HepG2 (cell line): ENCODE data around the gene ADAD2. TPM values are rescaled to one million over a fixed set of nuclear protein-coding genes. Genes with fewer than 3 reads are reported as not detected.

ENCODE experiments used
- ADNP ChIP-seq: sonication (generic); formaldehyde crosslinking; IDR thresholded peaks from 2 replicates; pipeline ENCODE4 v1.4.0; 2020; ENCODE audit warnings: missing genetic modification reagents
- ETV5 ChIP-seq: IDR thresholded peaks from 2 replicates; pipeline ENCODE4 v1.6.1; 2018; ENCODE audit warnings: missing biosample characterization, missing genetic modification reagents, inconsistent platforms, borderline replicate concordance
- GPN1 ChIP-seq: sonication (generic); formaldehyde crosslinking; IDR thresholded peaks from 2 replicates; pipeline ENCODE4 v1.5.1; 2020; ENCODE audit warnings: missing genetic modification reagents, borderline replicate concordance
- LRRFIP1 ChIP-seq: sonication (generic); formaldehyde crosslinking; conservative IDR thresholded peaks from 2 replicates; pipeline ENCODE4 v1.4.0; 2020; ENCODE audit warnings: missing genetic modification reagents
- MED8 ChIP-seq: sonication (generic); formaldehyde crosslinking; IDR thresholded peaks from 2 replicates; pipeline ENCODE4 v1.8.1; 2023; ENCODE audit warnings: mild to moderate bottlenecking, missing genetic modification reagents; ENCODE audit not compliant: insufficient replicate concordance
- NCOA2 ChIP-seq: sonication (generic); formaldehyde crosslinking; IDR thresholded peaks from 2 replicates; pipeline ENCODE4 v1.8.0; 2022; ENCODE audit warnings: inconsistent platforms
- POLR2AphosphoS2 ChIP-seq: IDR thresholded peaks from 2 replicates; pipeline ENCODE4 v1.6.1; 2011; ENCODE audit warnings: low read depth, low read length, improper control_type of control experiment
- REXO4 ChIP-seq: sonication (generic); formaldehyde crosslinking; IDR thresholded peaks from 2 replicates; pipeline ENCODE4 v1.8.0; 2022; ENCODE audit warnings: missing genetic modification reagents, mild to moderate bottlenecking, borderline replicate concordance
- RFXAP ChIP-seq: sonication (generic); formaldehyde crosslinking; IDR thresholded peaks from 2 replicates; pipeline ENCODE4 v1.4.0; 2020; ENCODE audit warnings: missing genetic modification reagents, borderline replicate concordance
- SMAD9 ChIP-seq: sonication (generic); formaldehyde crosslinking; IDR thresholded peaks from 2 replicates; pipeline ENCODE4 v1.5.1; 2020; ENCODE audit warnings: mild to moderate bottlenecking, missing genetic modification reagents
- STAT5B ChIP-seq: sonication (generic); formaldehyde crosslinking; IDR thresholded peaks from 2 replicates; pipeline ENCODE4 v1.4.0; 2020; ENCODE audit warnings: missing genetic modification reagents
- SUZ12 ChIP-seq: fragments of 150-350 bp; IDR thresholded peaks from 2 replicates; pipeline ENCODE4 v1.6.1; 2014; ENCODE audit warnings: low read depth, low read length
- ZFP36L1 ChIP-seq: sonication (generic); formaldehyde crosslinking; IDR thresholded peaks from 2 replicates; pipeline ENCODE4 v1.8.0; 2022; ENCODE audit warnings: mild to moderate bottlenecking, missing genetic modification reagents, moderate library complexity
- ZFP37 ChIP-seq: sonication (generic); formaldehyde crosslinking; IDR thresholded peaks from 2 replicates; pipeline ENCODE4 v1.4.0; 2020; ENCODE audit warnings: missing genetic modification reagents, borderline replicate concordance
- ZNF326 ChIP-seq: sonication (generic); formaldehyde crosslinking; IDR thresholded peaks from 2 replicates; pipeline ENCODE4 v1.4.0; 2020; ENCODE audit warnings: missing genetic modification reagents, borderline replicate concordance
- ZNF564 ChIP-seq: sonication (generic); formaldehyde crosslinking; IDR thresholded peaks from 2 replicates; pipeline ENCODE4 v1.8.1; 2023; ENCODE audit warnings: mild to moderate bottlenecking, missing genetic modification reagents
- ZNF674 ChIP-seq: sonication (generic); formaldehyde crosslinking; IDR thresholded peaks from 2 replicates; pipeline ENCODE4 v1.5.0; 2020; ENCODE audit warnings: low read depth, mild to moderate bottlenecking, missing genetic modification reagents
- ZNF710 ChIP-seq: sonication (generic); formaldehyde crosslinking; IDR thresholded peaks from 2 replicates; pipeline ENCODE4 v1.5.0; 2020; ENCODE audit warnings: mild to moderate bottlenecking, missing genetic modification reagents, borderline replicate concordance
- ZNF782 ChIP-seq: sonication (generic); formaldehyde crosslinking; IDR thresholded peaks from 2 replicates; pipeline ENCODE4 v1.4.0; 2020; ENCODE audit warnings: missing genetic modification reagents, mild to moderate bottlenecking, borderline replicate concordance
- polyA plus RNA-seq, 8 experiments: library from polyadenylated mRNA; depleted of rRNA in 3 of 8; stranded (reverse) in 7 of 8; unstranded in 1 of 8; fragments of >200 nt; fragmentation: Illumina TruSeq in 4 of 8; extraction: Trizol in 4 of 8; gene quantifications; 2 replicates each; pipeline versions ENCODE4 v1.2.1 to v1.2.3, GENCODE V29; 2011 to 2016; ENCODE audit warnings: low read depth in 4 of 8, missing spikeins in 1 of 8, mixed read lengths in 1 of 8; ENCODE audit not compliant: insufficient read depth in 1 of 8
- total RNA-seq, 5 experiments: library from RNA; depleted of rRNA; stranded (reverse); fragments of >200 nt; fragmentation: Illumina TruSeq; extraction: Trizol; gene quantifications; 2 replicates each; pipeline ENCODE4 v1.2.3, GENCODE V29; 2016; ENCODE audit warnings: low read depth in 1 of 5
- TF ChIP-seq, protein P1 (sequence below): sonication (generic); formaldehyde crosslinking; IDR thresholded peaks from 2 replicates; pipeline ENCODE4 v1.5.0; 2020; ENCODE audit warnings: missing genetic modification reagents
- TF ChIP-seq, protein P2 (sequence below): sonication (generic); formaldehyde crosslinking; IDR thresholded peaks from 2 replicates; pipeline ENCODE4 v1.8.0; 2022; ENCODE audit warnings: mild to moderate bottlenecking, missing genetic modification reagents, moderate library complexity
- TF ChIP-seq, protein P3 (sequence below): sonication (generic); formaldehyde crosslinking; IDR thresholded peaks from 2 replicates; pipeline ENCODE4 v1.4.0; 2020; ENCODE audit warnings: missing genetic modification reagents

Gene ADAD2
- total and polyA plus RNA-seq, 2 of the 13 experiments (the other 11 are each of a cell fraction or from before 2014, with no cell fraction given), result not detected

GRCh38 chr16:84144859-84145639, 45.9 kb upstream of the ADAD2 start, which contains the start of the genes DNAAF1 and HSDL1 (continued):
- no peak for TF ChIP-seq NCOA2 (CRISPR knock-in tag)
- no peak for TF ChIP-seq ZNF326 (CRISPR knock-in tag)
- TF ChIP-seq MED8, result no peak
- no peak for TF ChIP-seq POLR2AphosphoS2
- TF ChIP-seq STAT5B (CRISPR knock-in tag), result no peak
- TF ChIP-seq ZNF782 (CRISPR knock-in tag), result no peak; the same call in 1 of the 2 replicates
- no peak; the same call in 1 of the 2 replicates for TF ChIP-seq ZNF710 (CRISPR knock-in tag)
- no peak for TF ChIP-seq ZNF674 (CRISPR knock-in tag)
- TF ChIP-seq, protein P1, sequence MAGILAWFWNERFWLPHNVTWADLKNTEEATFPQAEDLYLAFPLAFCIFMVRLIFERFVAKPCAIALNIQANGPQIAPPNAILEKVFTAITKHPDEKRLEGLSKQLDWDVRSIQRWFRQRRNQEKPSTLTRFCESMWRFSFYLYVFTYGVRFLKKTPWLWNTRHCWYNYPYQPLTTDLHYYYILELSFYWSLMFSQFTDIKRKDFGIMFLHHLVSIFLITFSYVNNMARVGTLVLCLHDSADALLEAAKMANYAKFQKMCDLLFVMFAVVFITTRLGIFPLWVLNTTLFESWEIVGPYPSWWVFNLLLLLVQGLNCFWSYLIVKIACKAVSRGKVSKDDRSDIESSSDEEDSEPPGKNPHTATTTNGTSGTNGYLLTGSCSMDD (CRISPR knock-in tag), result no peak
- no peak for TF ChIP-seq REXO4 (CRISPR knock-in tag)
- TF ChIP-seq ZFP36L1, result no peak
- TF ChIP-seq SMAD9 (CRISPR knock-in tag), result no peak; the same call in 1 of the 2 replicates
- no peak for TF ChIP-seq SUZ12
- no peak for TF ChIP-seq LRRFIP1 (CRISPR knock-in tag)
- no peak for TF ChIP-seq ZNF564
- TF ChIP-seq ZFP37, result no peak
- no peak for TF ChIP-seq ETV5 (CRISPR knock-in tag)
- TF ChIP-seq, protein P2, sequence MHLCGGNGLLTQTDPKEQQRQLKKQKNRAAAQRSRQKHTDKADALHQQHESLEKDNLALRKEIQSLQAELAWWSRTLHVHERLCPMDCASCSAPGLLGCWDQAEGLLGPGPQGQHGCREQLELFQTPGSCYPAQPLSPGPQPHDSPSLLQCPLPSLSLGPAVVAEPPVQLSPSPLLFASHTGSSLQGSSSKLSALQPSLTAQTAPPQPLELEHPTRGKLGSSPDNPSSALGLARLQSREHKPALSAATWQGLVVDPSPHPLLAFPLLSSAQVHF, result no peak
- TF ChIP-seq ADNP, result no peak
- peak; percentile 84; the same call in 1 of the 2 replicates for TF ChIP-seq RFXAP (CRISPR knock-in tag)
- TF ChIP-seq, protein P3, sequence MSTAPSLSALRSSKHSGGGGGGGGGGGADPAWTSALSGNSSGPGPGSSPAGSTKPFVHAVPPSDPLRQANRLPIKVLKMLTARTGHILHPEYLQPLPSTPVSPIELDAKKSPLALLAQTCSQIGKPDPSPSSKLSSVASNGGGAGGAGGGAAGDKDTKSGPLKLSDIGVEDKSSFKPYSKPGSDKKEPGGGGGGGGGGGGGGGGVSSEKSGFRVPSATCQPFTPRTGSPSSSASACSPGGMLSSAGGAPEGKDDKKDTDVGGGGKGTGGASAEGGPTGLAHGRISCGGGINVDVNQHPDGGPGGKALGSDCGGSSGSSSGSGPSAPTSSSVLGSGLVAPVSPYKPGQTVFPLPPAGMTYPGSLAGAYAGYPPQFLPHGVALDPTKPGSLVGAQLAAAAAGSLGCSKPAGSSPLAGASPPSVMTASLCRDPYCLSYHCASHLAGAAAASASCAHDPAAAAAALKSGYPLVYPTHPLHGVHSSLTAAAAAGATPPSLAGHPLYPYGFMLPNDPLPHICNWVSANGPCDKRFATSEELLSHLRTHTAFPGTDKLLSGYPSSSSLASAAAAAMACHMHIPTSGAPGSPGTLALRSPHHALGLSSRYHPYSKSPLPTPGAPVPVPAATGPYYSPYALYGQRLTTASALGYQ (CRISPR knock-in tag), result 0 out of 2 replicates have a peak, but pooled peaks have one; percentile 38
- 0 out of 2 replicates have a peak, but pooled peaks have one; percentile 22 for TF ChIP-seq GPN1 (CRISPR knock-in tag)
